Karpas-422 (cell line): ENCODE data around the gene UTP25. TPM values are rescaled to one million over a fixed set of nuclear protein-coding genes. Genes with fewer than 3 reads are reported as not detected.
"Not testable (repeated sequence)": the region's sequence is repeated elsewhere in the genome, so short reads cannot be mapped to it uniquely, and the experiment has no call there.

Experiments used
- DNase-seq: peaks from one replicate; pipeline ENCODE4 v3.0.0-alpha.2; 2015
- H2AFZ ChIP-seq: fragments of 200-600 bp; sonication (generic); 2 replicates; pipeline ENCODE4 v1.6.1; 2014; ENCODE audit warnings: antibody characterized with exemption, low read length, mixed read lengths
- H3K27ac ChIP-seq: fragments of 200-600 bp; sonication (generic); 2 replicates; pipeline ENCODE4 v1.5.1; 2014; ENCODE audit warnings: mild to moderate bottlenecking, low read length, moderate library complexity
- H3K27me3 ChIP-seq: fragments of 200-600 bp; sonication (generic); 2 replicates; pipeline ENCODE4 v1.6.1; 2014; ENCODE audit warnings: low read length, mixed read lengths
- H3K36me3 ChIP-seq: fragments of 200-600 bp; sonication (generic); 2 replicates; pipeline ENCODE4 v1.6.1; 2014; ENCODE audit warnings: low read length, mixed read lengths; ENCODE audit not compliant: insufficient read depth
- H3K4me1 ChIP-seq: fragments of 200-600 bp; sonication (generic); 2 replicates; pipeline ENCODE4 v1.6.1; 2014; ENCODE audit warnings: mild to moderate bottlenecking, low read length, mixed read lengths
- H3K4me2 ChIP-seq: fragments of 200-600 bp; sonication (generic); 2 replicates; pipeline ENCODE4 v1.6.1; 2014; ENCODE audit warnings: low read length, low read depth, mild to moderate bottlenecking; ENCODE audit not compliant: poor library complexity, severe bottlenecking
- H3K4me3 ChIP-seq: fragments of 200-600 bp; sonication (generic); 2 replicates; pipeline ENCODE4 v1.5.1; 2014; ENCODE audit warnings: mild to moderate bottlenecking, antibody characterized with exemption, low read length, mixed read lengths
- H3K79me2 ChIP-seq: fragments of 200-600 bp; sonication (generic); 2 replicates; pipeline ENCODE4 v1.6.1; 2014; ENCODE audit warnings: mild to moderate bottlenecking, low read length, mixed read lengths
- H3K9ac ChIP-seq: fragments of 200-600 bp; sonication (generic); 2 replicates; pipeline ENCODE4 v1.6.0; 2014; ENCODE audit warnings: low read length
- H3K9me2 ChIP-seq: fragments of 200-600 bp; sonication (generic), shearing (Covaris generic); replicated peaks from 2 replicates; pipeline ENCODE4 v1.6.0; 2014; ENCODE audit warnings: mild to moderate bottlenecking, low read length, moderate library complexity; ENCODE audit not compliant: insufficient read depth
- H3K9me3 ChIP-seq: fragments of 300-700, 200-600 bp; sonication (generic); 2 replicates; pipeline ENCODE4 v1.6.1; 2014; ENCODE audit warnings: low read length, mixed read lengths
- H4K20me1 ChIP-seq: fragments of 200-600 bp; sonication (generic); 2 replicates; pipeline ENCODE4 v1.6.1; 2014; ENCODE audit warnings: mild to moderate bottlenecking, antibody characterized with exemption, low read length, low read depth; ENCODE audit not compliant: insufficient read depth
- total RNA-seq: library from RNA; depleted of rRNA; stranded (reverse); fragments of >200 nt; shearing (Covaris generic); gene quantifications from 2 replicates; pipeline ENCODE4 v1.2.3, GENCODE V29; 2014; ENCODE audit warnings: low replicate concordance

Gene UTP25
- total RNA-seq, 1 experiment from 2014 or later: 11.7 TPM

DNA sequence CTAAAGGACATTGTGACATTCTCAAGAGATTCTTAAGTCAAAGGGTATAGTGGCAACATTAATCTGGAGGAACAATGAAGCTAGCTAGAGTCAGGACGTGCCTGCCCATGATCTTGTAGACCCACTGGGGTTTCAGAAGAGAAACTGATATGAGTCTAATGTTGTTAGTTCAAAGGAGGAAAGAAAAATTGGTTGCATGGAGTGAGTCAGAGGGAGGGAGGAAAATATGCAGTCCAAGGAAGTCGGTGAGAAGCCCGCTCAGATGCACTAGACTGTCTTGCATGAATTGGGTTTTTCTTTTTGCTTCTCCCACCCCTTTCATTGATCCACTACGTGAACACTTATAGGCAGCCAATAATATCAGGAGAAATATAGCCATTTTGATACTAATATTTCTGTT lies 56.5 kb downstream of the UTP25 start:
- Histone ChIP-seq H3K9ac (no peak overlapping the region), H3K4me2 (no peak overlapping the region), H2AFZ (no peak overlapping the region)

DNA sequence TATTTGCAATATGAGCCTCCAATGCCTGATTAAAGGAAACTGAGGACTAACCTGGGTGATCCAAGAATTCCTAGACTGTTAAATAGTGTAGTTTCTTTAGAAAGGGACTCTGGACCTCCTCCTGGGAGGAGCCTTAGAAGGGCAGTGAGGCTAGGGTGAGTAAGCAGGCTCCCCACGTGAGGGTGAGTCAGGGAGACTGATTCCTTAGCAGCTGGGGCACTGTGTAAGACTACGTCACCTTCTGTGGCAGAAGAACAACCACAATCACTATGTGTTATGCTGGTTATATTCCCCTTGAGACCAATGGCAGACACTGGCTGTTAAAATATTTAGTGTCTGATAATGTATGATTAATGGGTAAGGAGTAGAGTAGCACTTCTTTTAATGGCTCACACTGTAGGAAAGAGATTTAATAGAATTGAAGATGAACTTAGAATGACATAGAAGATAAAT lies 56.9 kb downstream of the UTP25 start:
- H3K4me1 ChIP-seq: no peaks in the 10 kb centered on the region
- H3K27ac ChIP-seq: no peak overlapping the region
- no peaks in the 10 kb centered on the region for H3K79me2 ChIP-seq
- H3K4me2 ChIP-seq: no peak overlapping the region
- H3K27me3 ChIP-seq: no peaks in the 10 kb centered on the region
- no peaks in the 10 kb centered on the region for H4K20me1 ChIP-seq
- H3K9ac ChIP-seq: no peak overlapping the region
- no peak overlapping the region for H2AFZ ChIP-seq
- H3K9me2 ChIP-seq: no peaks in the 10 kb centered on the region
- H3K4me3 ChIP-seq: no peak overlapping the region
- DNase-seq: no peak
- H3K36me3 ChIP-seq: no peaks in the 10 kb centered on the region
- H3K9me3 ChIP-seq: no peaks in the 10 kb centered on the region

More for the DNA sequence above, 56.5 kb downstream of the UTP25 start:
- no peaks in the 10 kb centered on the region for H3K9me2 ChIP-seq
- H4K20me1 ChIP-seq: no peaks in the 10 kb centered on the region
- DNase-seq: no peak
- H3K36me3 ChIP-seq: no peaks in the 10 kb centered on the region
- H3K27me3 ChIP-seq: no peaks in the 10 kb centered on the region
- no peaks in the 10 kb centered on the region for H3K9me3 ChIP-seq
- H3K79me2 ChIP-seq: no peaks in the 10 kb centered on the region
- no peak overlapping the region for H3K27ac ChIP-seq
- no peaks in the 10 kb centered on the region for H3K4me1 ChIP-seq
- no peak overlapping the region for H3K4me3 ChIP-seq

DNA sequence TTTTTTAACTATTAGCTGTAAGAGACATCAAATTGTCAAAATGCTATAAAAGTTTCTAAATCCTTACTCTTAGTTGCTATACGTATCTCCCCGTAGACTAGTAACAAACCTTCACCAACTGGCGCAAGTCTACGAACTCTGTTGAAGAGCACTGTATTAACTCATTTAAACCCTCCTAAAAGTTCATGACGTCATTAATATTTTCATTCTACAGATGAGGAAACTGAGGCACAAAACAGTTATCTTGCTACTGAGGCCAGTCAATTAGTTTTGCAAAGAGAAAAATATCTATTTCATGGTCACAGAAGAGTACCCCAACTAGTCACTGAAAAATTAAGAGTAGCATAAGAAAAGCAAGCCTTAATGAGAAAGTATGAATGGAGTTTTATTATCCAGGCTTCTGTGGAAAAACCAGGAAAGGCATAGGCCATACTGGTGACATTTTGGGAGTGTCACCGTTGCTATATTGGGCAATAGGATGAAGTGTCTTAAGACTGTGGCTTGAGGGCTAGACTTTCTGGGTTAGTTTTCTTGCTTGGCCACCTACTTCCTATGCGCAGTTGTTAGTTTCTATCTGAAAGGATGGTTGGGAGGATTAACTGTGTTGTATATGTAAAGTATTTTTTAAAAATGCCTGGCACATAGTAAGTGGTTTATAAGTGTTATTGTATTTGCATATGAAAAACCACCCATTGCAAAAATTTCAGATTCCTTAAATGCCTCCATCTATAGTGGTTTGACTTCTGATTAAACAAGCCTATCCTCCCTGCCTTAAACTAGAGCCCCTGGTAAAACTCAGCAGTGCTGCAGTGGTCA lies 57.8 kb downstream of the UTP25 start:
- Histone ChIP-seq H3K9me3 (no peaks in the 10 kb centered on the region), H3K4me2 (no peak overlapping the region), H3K9ac (no peak overlapping the region), H3K36me3 (no peaks in the 10 kb centered on the region), H2AFZ (no peak overlapping the region), H3K4me3 (no peak overlapping the region), H3K4me1 (no peaks in the 10 kb centered on the region), H3K27me3 (no peaks in the 10 kb centered on the region), H4K20me1 (no peaks in the 10 kb centered on the region), H3K9me2 (no peaks in the 10 kb centered on the region), H3K27ac (no peak overlapping the region), H3K79me2 (no peaks in the 10 kb centered on the region)
- no peak for DNase-seq

DNA sequence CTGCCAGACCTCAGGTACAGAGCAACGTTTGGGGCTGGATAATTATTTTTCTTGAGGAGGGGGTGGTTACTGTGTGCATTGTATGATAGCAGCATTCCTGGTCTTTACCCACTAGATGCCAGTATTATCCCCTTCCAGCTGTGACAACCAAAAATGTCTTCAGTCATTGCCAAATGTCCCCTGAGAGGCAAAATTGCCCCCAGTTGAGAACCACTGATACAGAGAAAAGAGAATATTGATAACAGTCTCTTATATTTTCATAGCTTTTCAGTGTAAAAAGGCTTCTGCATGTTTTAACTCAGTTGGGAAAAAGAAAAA lies 58.4 kb downstream of the UTP25 start:
- Histone ChIP-seq H3K4me1 (no peaks in the 10 kb centered on the region), H3K4me3 (no peak overlapping the region), H3K9me2 (no peaks in the 10 kb centered on the region), H3K4me2 (no peak overlapping the region), H4K20me1 (no peaks in the 10 kb centered on the region), H3K36me3 (no peaks in the 10 kb centered on the region), H3K79me2 (no peaks in the 10 kb centered on the region), H2AFZ (no peak overlapping the region), H3K27ac (no peak overlapping the region), H3K9me3 (no peaks in the 10 kb centered on the region), H3K27me3 (no peaks in the 10 kb centered on the region), H3K9ac (no peak overlapping the region)
- no peak for DNase-seq

DNA sequence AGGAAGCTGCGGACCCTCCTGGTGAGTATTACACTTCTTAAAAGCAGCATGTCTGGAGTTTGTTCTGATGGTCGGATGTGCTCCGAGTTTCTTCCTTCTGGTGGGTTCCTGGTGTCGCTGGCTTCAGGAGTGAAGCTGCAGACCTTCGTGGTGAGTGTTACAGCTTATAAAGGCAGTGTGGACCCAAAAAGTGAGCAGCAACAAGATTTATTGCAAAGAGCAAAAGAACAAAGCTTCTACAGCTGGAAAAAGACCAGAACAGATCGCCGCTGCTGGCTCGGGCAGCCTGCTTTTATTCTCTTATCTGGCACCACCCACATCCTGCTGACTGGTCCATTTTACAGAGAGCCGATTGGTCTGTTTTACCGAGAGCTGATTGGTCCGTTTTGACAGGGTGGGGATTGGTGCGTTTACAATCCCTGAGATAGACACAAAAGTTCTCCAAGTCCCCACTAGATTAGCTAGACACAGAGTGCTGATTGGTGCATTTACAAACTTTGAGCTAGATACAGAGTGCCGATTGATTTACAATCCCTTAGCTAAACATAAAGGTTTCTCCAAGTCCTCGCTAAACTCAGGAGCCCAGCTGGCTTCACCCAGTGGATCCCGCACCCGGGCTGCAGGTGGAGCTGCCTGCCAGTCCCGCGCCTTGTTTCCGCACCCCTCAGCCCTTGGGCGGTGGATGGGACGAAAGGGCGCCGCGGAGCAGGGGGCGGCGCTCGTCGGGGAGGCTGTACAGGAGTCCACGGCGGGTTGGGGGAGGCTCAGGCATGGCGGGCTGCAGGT lies 60.7 kb downstream of the UTP25 start:
- H4K20me1 ChIP-seq, H3K27ac ChIP-seq, H3K27me3 ChIP-seq, H3K4me3 ChIP-seq, H3K79me2 ChIP-seq, H3K9me3 ChIP-seq, H3K4me1 ChIP-seq, H3K4me2 ChIP-seq, H3K36me3 ChIP-seq, H2AFZ ChIP-seq, H3K9ac ChIP-seq, H3K9me2 ChIP-seq, DNase-seq: not testable (repeated sequence)

DNA sequence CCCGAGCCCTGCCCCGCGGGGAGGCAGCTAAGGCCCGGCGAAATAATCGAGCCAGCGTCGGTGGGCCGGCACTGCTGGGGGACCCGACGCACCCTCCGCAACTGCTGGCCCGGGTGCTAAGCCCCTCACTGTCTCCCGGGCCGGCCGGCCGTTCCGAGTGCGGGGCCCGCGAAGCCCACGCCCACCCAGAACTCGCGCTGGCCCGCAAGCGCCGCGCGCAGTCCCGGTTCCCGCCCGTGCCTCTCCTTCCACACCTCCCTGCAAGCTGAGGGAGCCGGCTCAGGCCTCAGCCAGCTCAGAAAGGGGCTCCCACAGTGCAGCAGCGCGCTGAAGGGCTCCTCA lies 61.3 kb downstream of the UTP25 start:
- no peaks in the 10 kb centered on the region for H3K79me2 ChIP-seq

DNA sequence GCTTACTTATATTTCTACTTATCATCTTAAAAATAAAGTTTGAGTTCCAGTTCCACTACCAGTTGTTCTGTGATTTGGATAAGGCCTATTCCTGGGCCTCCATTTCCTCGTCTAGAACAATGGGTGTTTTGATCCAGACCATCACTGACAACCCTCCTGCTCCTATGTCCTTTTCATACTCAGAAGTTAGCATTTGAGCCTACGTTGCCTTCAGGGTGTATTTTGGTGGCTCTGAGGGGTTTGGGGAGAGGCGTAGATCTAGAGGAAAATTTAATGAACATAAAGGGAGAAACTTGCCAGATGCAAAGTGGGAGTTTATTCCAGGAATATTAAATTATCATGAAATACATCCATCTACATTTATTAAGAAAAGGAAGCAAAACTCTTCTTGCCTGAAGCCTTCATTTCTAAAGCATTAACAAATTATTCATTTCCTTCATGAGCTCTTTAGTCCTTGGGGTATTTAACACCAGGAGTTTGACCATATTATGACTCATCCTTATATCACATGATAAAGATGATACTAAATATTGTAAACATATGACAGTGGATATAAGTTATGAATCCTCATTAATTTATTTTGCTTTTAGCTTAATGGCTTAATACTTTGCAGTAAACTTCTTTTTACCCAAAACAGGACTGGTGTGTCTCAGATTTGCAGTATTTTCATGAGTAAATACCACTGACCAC lies 63.0 kb downstream of the UTP25 start:
- Histone ChIP-seq H4K20me1 (no peaks in the 10 kb centered on the region), H3K4me2 (no peak overlapping the region), H3K4me1 (no peaks in the 10 kb centered on the region), H3K79me2 (no peaks in the 10 kb centered on the region), H3K9ac (no peak overlapping the region), H3K9me3 (no peaks in the 10 kb centered on the region), H2AFZ (no peak overlapping the region), H3K27ac (no peak overlapping the region), H3K4me3 (no peak overlapping the region), H3K9me2 (no peaks in the 10 kb centered on the region), H3K27me3 (no peaks in the 10 kb centered on the region), H3K36me3 (no peaks in the 10 kb centered on the region)
- no peak for DNase-seq

More for the DNA sequence above, 61.3 kb downstream of the UTP25 start:
- Histone ChIP-seq H3K4me2 (no peak overlapping the region), H3K4me3 (no peak overlapping the region), H2AFZ (no peak overlapping the region), H3K27me3 (no peaks in the 10 kb centered on the region), H3K36me3 (no peaks in the 10 kb centered on the region), H3K9me2 (no peaks in the 10 kb centered on the region), H4K20me1 (no peaks in the 10 kb centered on the region), H3K9ac (no peak overlapping the region), H3K27ac (no peak overlapping the region), H3K4me1 (no peaks in the 10 kb centered on the region), H3K9me3 (no peaks in the 10 kb centered on the region)
- DNase-seq: no peak

DNA sequence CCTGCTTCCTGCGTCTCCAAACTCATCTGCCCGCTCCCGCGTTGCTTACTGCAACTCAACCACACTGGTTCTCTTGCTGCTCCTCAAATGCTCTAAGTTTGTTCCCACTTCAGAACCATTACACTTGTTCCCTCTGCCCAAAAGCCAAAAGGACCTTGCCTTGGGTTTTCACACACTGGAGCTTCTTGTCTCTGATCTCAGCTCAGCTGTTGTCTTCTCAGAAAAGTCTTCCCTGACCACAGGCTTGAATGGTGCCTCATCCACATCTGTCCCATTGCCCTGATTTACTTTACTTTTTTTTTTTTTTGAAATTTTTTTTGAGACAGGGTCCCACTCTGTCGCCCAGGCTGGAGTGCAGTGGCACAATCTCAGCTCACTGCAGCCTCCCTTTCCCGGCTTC lies 66.0 kb downstream of the UTP25 start:
- H3K27me3 ChIP-seq: no peaks in the 10 kb centered on the region
- no peaks in the 10 kb centered on the region for H3K79me2 ChIP-seq
- H3K27ac ChIP-seq: no peak overlapping the region
- H3K9me2 ChIP-seq: no peaks in the 10 kb centered on the region
- H3K9ac ChIP-seq: no peak overlapping the region
- DNase-seq: no peak
- H3K4me2 ChIP-seq: no peak overlapping the region
- H3K9me3 ChIP-seq: no peaks in the 10 kb centered on the region
- H4K20me1 ChIP-seq: no peaks in the 10 kb centered on the region
- H2AFZ ChIP-seq: no peak overlapping the region
- no peak overlapping the region for H3K4me3 ChIP-seq
- H3K4me1 ChIP-seq: no peaks in the 10 kb centered on the region
- no peaks in the 10 kb centered on the region for H3K36me3 ChIP-seq
